ENCODE data around the gene TUT1. TPM values are rescaled to one million over a fixed set of nuclear protein-coding genes. Genes with fewer than 3 reads are reported as not detected.
"Not testable (repeated sequence)": the region's sequence is repeated elsewhere in the genome, so short reads cannot be mapped to it uniquely, and the experiment has no call there.

TUT1 gene
- total RNA-seq, 1 donor, result 3.3 TPM

DNA sequence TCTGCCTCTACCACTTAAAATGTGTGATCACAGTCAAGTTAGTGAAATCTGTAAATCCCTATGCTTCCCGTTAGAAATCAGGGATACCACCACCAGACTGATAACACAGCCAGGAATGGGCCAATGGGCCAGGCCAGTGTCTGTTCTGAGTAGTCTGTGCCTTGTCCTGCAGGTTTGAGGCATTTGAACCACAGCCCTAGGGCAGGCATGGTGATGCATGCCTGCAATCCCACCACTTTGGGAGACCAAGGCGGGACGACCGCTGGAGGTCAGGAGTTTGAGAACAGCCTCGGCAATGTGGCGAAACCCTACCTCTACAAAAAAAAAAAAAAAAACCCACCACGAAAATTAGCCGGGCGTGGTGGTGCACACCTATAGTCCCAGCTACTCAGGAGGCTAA lies 32.7 kb downstream of the TUT1 start:
- no peak overlapping the region for H3K4me3 ChIP-seq (ENCODE audit: low read length)
- H3K27me3 ChIP-seq (ENCODE audit: insufficient read depth, low read length), result no peaks in the 10 kb centered on the region

GRCh38 chr11:62556875-62557631 lies 34.3 kb downstream of the TUT1 start:
- Histone ChIP-seq H3K27me3 (ENCODE audit: insufficient read depth, low read length) (no peaks in the 10 kb centered on the region), H3K4me3 (ENCODE audit: low read length) (no peak overlapping the region), H3K9me3 (ENCODE audit: low read depth, low read length) (no peaks in the 10 kb centered on the region), H3K4me1 (ENCODE audit: insufficient read depth, low read length) (peaks cover 88% of the 10 kb centered on the region)

More for the DNA sequence above, 32.7 kb downstream of the TUT1 start:
- Histone ChIP-seq H3K9me3 (ENCODE audit: low read depth, low read length) (no peaks in the 10 kb centered on the region), H3K4me1 (ENCODE audit: insufficient read depth, low read length) (peaks cover 72% of the 10 kb centered on the region)

DNA sequence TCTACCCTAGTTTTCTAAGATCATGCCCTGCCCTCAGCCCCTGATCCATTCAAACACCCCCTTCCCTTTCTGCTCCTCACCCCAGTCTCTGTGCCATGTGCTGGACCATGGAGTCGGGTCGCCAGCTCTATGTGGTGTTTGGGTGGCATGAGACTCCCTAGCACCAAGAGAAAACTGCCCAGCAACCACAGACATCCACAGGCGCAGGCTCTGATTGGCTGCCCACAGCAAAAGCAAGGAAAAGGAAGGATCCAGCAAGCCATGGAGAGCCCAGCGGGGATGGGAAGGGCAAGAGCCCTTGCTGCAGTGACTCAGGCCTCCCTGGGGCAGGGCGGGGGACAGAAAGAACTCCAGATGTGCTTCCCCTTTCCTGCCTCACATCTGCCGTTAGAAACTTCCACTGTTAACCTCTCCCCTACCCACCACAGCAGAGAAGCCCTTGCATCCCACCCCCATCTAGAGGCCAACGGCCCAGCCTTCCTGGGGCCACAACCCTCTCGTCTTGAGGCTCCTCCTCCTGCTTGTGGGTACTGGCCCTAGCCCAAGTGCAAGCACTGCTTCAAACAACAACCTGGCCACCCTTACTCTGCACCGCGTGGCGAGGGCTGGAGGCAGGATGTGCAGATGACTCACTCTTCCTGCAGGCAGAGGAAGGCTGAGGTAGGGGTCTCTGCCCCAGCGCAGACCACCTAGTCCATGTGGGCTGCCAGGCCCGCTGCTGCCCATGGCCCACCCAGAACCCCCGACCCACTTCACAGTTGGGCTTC lies 35.0 kb downstream of the TUT1 start:
- Histone ChIP-seq H3K4me1 (ENCODE audit: insufficient read depth, low read length) (peaks cover 96% of the 10 kb centered on the region), H3K27me3 (ENCODE audit: insufficient read depth, low read length) (no peaks in the 10 kb centered on the region), H3K9me3 (ENCODE audit: low read depth, low read length) (no peaks in the 10 kb centered on the region), H3K4me3 (ENCODE audit: low read length) (no peak overlapping the region)

GRCh38 chr11:62555464-62556107 lies 35.7 kb downstream of the TUT1 start:
- Histone ChIP-seq H3K9me3 (ENCODE audit: low read depth, low read length) (no peaks in the 10 kb centered on the region), H3K27me3 (ENCODE audit: insufficient read depth, low read length) (no peaks in the 10 kb centered on the region), H3K4me3 (ENCODE audit: low read length) (no peak overlapping the region), H3K4me1 (ENCODE audit: insufficient read depth, low read length) (peaks cover 98% of the 10 kb centered on the region)

DNA sequence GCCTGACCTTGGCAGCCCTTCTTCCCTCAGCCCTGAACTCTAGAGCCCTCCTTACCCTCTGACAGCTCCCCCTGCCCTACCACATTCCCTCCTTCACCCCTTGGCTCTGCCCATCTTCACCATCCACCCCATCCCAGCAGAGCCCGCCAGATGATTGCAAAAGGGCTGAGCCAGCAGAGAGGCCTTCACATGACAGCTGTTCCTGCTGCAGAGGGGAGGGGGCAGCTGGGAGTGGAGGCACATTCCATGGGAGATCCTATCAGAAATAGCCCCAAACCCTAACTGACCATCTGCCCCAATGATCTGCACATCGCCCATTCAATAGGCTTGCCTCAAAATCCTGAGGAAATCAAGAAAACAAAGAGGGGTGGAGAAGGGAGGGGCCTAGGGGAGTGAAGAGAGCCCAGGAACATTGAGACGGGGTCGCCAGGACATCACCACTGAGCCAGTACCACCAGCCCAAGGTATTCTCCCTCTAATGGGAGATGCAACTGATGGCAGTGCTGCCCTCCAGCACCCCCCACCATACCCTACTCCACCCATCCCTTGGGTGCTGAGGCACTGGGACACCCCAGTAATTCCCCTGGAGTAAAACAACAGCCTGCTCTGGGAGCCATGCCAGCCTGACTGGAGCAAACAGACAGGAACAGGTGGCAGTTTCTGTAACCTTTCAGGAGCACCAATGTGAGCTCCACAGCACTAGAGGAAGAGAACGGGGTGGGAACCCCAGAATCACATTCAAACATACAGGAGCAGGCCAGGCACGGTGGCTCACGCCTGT lies 36.7 kb downstream of the TUT1 start:
- peaks cover 97% of the 10 kb centered on the region for H3K4me1 ChIP-seq (ENCODE audit: insufficient read depth, low read length)
- no peak overlapping the region for H3K4me3 ChIP-seq (ENCODE audit: low read length)
- H3K27me3 ChIP-seq (ENCODE audit: insufficient read depth, low read length), result no peaks in the 10 kb centered on the region
- no peaks in the 10 kb centered on the region for H3K9me3 ChIP-seq (ENCODE audit: low read depth, low read length)

DNA sequence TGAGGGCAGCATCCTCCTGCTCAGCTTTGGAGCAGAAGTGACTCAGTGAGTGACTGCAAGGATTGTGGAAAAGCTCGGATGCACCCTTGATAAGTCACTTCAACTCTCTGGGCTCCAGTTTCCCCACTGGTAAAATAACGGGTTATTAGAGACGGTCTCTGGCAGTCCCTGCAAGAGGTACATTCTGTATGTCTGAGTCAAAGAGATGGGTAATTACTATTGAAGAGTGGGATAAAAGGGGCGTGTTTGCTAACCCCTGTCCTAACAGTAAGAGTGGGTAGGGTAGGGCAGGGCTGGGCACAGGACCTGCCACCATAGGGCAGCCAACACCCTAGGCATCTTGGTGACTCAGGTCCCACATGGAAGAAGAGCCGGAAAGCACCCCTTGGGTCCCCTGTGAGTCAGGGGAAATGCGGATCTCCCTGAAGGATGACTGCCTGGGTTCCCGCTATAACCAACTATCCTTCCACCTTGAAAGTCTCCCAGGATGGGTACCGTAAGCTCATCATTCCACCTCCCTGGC lies 37.4 kb downstream of the TUT1 start:
- H3K4me3 ChIP-seq (ENCODE audit: low read length), result no peak overlapping the region
- no peaks in the 10 kb centered on the region for H3K27me3 ChIP-seq (ENCODE audit: insufficient read depth, low read length)
- H3K4me1 ChIP-seq (ENCODE audit: insufficient read depth, low read length), result peaks cover 90% of the 10 kb centered on the region
- H3K9me3 ChIP-seq (ENCODE audit: low read depth, low read length), result no peaks in the 10 kb centered on the region

GRCh38 chr11:62553080-62553838 lies 38.1 kb downstream of the TUT1 start:
- Histone ChIP-seq H3K9me3 (ENCODE audit: low read depth, low read length) (no peaks in the 10 kb centered on the region), H3K27me3 (ENCODE audit: insufficient read depth, low read length) (no peaks in the 10 kb centered on the region), H3K4me3 (ENCODE audit: low read length) (no peak overlapping the region), H3K4me1 (ENCODE audit: insufficient read depth, low read length) (peaks cover 84% of the 10 kb centered on the region)

GRCh38 chr11:62552485-62553079 lies 38.7 kb downstream of the TUT1 start:
- H3K4me3 ChIP-seq (ENCODE audit: low read length), result no peak overlapping the region
- H3K9me3 ChIP-seq (ENCODE audit: low read depth, low read length), result no peaks in the 10 kb centered on the region
- H3K4me1 ChIP-seq (ENCODE audit: insufficient read depth, low read length), result peaks cover 82% of the 10 kb centered on the region
- no peaks in the 10 kb centered on the region for H3K27me3 ChIP-seq (ENCODE audit: insufficient read depth, low read length)

- not testable (repeated sequence) for H3K4me3 ChIP-seq (ENCODE audit: low read length); H3K9me3 ChIP-seq (ENCODE audit: low read depth, low read length); H3K27me3 ChIP-seq (ENCODE audit: insufficient read depth, low read length)
- peaks cover 69% of the 10 kb centered on the region for H3K4me1 ChIP-seq (ENCODE audit: insufficient read depth, low read length)
Measured at GRCh38 chr11:62550478-62550877, 40.8 kb downstream of the TUT1 start.

- Histone ChIP-seq H3K4me3 (ENCODE audit: low read length) (no peak overlapping the region), H3K27me3 (ENCODE audit: insufficient read depth, low read length) (no peaks in the 10 kb centered on the region), H3K4me1 (ENCODE audit: insufficient read depth, low read length) (peaks cover 63% of the 10 kb centered on the region)
Measured at GRCh38 chr11:62548545-62549335, 42.6 kb downstream of the TUT1 start.

DNA sequence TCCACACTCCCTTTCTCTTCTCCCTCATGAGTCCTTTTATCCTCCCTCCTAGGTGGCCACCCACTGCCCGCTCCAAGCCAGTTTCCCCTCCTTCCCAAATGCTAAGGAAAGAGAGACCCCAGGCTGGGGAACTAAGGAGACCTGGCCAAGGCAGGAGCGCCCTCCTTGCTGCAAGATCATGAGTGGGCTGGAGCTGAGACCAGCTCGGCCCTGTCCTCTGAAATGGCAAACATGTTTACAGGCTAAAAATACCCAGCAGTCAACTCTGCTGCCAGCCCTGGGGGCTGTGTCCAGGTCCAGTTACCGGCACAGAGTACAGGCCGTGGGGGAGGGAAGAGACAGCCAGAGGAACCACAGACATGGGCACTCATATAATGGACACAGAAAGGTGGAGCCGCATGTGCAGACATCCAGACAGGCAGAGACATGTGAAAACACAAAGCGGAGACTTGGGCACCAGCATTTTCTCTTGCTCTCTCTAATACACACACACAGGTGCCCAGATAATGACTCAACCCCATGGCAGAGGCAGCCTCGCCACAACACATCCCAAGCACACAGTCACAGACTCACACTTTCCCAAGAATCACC lies 43.5 kb downstream of the TUT1 start:
- no peak overlapping the region for H3K4me3 ChIP-seq (ENCODE audit: low read length)
- peaks cover 63% of the 10 kb centered on the region for H3K4me1 ChIP-seq (ENCODE audit: insufficient read depth, low read length)
- H3K9me3 ChIP-seq (ENCODE audit: low read depth, low read length), result no peaks in the 10 kb centered on the region
- H3K27me3 ChIP-seq (ENCODE audit: insufficient read depth, low read length), result no peaks in the 10 kb centered on the region

More at GRCh38 chr11:62548545-62549335, 42.6 kb downstream of the TUT1 start:
- no peaks in the 10 kb centered on the region for H3K9me3 ChIP-seq (ENCODE audit: low read depth, low read length)

DNA sequence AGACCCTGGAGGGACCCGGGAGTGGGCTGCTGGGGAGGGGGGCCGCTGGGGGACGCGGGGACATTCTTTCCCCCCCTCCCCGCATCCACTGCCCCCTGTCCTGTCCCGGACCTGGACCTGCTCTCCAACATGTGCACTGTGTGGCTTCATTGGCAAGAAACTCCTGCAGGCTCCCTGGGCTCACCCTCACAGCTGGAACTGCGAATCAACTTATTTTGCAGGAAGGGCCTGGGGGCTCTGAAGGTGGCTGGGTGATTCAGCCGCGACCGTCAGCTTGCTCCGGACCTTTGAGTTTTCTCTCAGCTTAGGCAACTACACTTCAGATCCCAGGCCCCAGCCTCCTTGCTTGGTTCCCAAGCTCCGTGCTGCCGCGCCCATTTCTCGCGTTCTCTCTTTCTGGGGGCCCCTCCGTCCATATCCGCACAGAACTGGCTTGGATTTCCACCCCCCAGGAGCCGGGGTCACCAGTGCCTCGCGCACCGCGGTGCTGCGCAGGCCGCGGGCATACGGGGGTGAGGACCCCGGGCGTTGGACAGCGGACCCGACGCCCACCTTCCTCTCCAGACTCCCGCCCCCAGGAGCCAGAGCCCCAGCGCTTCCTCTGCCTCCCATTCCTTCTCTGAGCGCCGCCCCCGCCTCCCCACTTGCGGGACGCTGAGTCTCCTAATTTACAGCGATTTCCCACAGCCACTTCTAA lies 44.2 kb downstream of the TUT1 start:
- H3K9me3 ChIP-seq (ENCODE audit: low read depth, low read length), result no peaks in the 10 kb centered on the region
- peak overlapping the region; percentile 89 for H3K4me3 ChIP-seq (ENCODE audit: low read length)
- H3K27me3 ChIP-seq (ENCODE audit: insufficient read depth, low read length), result no peaks in the 10 kb centered on the region
- H3K4me1 ChIP-seq (ENCODE audit: insufficient read depth, low read length), result peaks cover 63% of the 10 kb centered on the region

All from mononuclear cell (primary cell).